Coronary artery (tissue), 2 donors: ENCODE measurements around the gene DOCK10.
A peak's percentile ranks its signal among the peaks of the same experiment; 100 is the strongest.

Experiments
- DNase-seq: peaks from one replicate; pipeline ENCODE4 v3.0.0-alpha.2; 2017; ENCODE audit warnings: low spot score
- H3K27ac ChIP-seq, 2 donors: fragments of 200-600 bp; sonication (generic); one replicate each; pipeline ENCODE4 v1.5.1; 2016 to 2019
- H3K4me3 ChIP-seq: fragments of 200-600 bp; sonication (generic); 2 replicates; pipeline ENCODE4 v1.5.1; 2016; ENCODE audit warnings: mild to moderate bottlenecking, moderate library complexity
- CTCF ChIP-seq: fragments of 200-600 bp; sonication (generic); IDR thresholded peaks from one replicate; pipeline ENCODE4 v1.5.1; 2019; ENCODE audit warnings: antibody characterized with exemption

DOCK10 gene

GRCh38 chr2:225042800-225043167, 516 bp upstream of the DOCK10 start:
- H3K27ac ChIP-seq = no peak overlapping the region
- DNase-seq = no peak

GRCh38 chr2:225041207-225041850, 939 bp downstream of the DOCK10 start:
- H3K27ac ChIP-seq = no peak overlapping the region
- no peak for TF ChIP-seq CTCF
- DNase-seq = no peak
- peak overlapping the region; percentile 75 for H3K4me3 ChIP-seq

More at GRCh38 chr2:225042800-225043167, 516 bp upstream of the DOCK10 start:
- no peak for TF ChIP-seq CTCF
- peak overlapping the region; percentile 75 for H3K4me3 ChIP-seq

GRCh38 chr2:225040856-225041206, 1.4 kb downstream of the DOCK10 start:
- H3K27ac ChIP-seq = no peak overlapping the region
- TF ChIP-seq CTCF = no peak
- no peak for DNase-seq

GRCh38 chr2:225040142-225040541, 2.1 kb downstream of the DOCK10 start:
- Histone ChIP-seq H3K27ac (no peak overlapping the region), H3K4me3 (no peak overlapping the region)
- no peak for DNase-seq
- TF ChIP-seq CTCF = no peak

More at GRCh38 chr2:225040856-225041206, 1.4 kb downstream of the DOCK10 start:
- H3K4me3 ChIP-seq = peak overlapping the region; percentile 75

GRCh38 chr2:225038231-225038523, 4.1 kb downstream of the DOCK10 start:
- Histone ChIP-seq H3K4me3 (no peak overlapping the region), H3K27ac (no peak overlapping the region)
- TF ChIP-seq CTCF = no peak

GRCh38 chr2:225037415-225038230, 4.6 kb downstream of the DOCK10 start:
- no peak overlapping the region for H3K4me3 ChIP-seq
- no peak overlapping the region for H3K27ac ChIP-seq
- DNase-seq = no peak
- no peak for TF ChIP-seq CTCF

More at GRCh38 chr2:225038231-225038523, 4.1 kb downstream of the DOCK10 start:
- DNase-seq = no peak

GRCh38 chr2:225036431-225036830, 5.8 kb downstream of the DOCK10 start:
- DNase-seq = no peak
- no peak overlapping the region for H3K4me3 ChIP-seq
- TF ChIP-seq CTCF = no peak
- no peak overlapping the region for H3K27ac ChIP-seq
